SIG-M5 treated with dmso at 0.1 percent for 504 hours (cell line): ENCODE measurements around the gene MAN1C1.

ENCODE experiments used
- DNase-seq: peaks from one replicate; lab custom pipeline; 2025; ENCODE audit not compliant: unreplicated experiment; lab: John Stamatoyannopoulos, UW

MAN1C1 gene

DNA sequence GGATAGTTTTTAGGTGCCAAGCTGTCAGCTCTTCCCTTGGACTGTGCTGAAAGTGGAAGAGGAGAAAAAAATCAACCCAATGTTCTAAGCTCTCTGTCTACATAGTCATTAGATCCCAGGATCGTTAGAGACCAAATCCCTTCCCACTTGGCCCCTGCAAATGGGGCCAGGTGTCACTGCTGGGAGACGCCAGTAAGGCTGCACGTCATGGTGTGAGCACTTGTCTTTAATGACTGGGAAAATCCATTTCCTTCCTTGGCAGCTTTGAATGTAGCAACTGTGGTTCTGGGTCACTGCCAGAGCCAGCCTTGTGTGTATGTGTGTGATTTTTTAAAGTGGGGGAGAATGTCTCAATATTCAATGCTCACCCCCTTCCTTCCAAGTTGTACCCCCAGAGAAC lies 59.9 kb downstream of the MAN1C1 start:
- no peak for DNase-seq

DNA sequence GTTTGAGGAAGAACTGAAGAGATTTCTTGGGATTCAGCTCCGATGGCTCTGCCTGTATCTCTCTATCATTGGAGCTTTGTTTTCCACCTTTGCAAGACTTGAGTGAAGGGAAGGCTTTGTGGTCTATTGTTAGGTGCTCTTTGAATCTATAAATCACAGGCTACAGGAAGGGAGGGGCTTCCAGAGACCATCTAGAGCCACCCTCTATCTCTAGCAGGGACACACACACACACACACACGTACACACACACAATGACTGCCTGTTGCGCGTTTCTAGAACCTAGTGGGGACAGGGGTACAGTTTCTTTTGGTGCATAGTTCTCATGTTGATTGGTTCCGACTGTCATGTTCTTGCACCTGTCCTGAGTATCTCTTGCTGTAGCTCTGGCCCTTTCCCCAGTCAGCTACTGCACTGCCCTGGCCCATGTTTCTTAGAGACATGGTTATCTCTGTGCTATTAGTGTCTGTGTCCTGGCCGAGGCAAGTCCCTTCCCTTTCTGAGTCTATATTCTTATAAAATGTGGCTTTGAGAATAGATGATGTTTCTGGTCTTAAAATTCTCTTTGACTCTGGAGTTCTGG lies 60.7 kb downstream of the MAN1C1 start:
- DNase-seq = no peak

DNA sequence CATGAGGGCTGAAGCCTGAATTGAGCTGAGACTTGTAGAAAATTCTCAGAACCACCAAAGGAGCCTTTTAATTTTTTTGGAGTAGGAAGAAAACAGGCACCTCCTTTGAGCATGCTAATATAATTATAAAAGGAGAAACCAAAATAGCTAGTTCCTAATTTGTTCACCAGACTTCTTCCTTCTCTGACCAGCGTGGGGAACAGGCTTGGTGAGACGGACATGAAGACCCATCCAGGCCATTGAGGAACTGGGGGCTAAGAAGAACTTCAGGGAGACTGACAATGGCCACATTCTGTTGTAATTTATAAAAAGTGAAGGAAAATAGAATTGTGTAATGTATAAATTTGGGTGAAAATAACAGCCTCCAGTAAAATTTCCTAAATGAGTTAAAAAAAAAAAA lies 62.6 kb downstream of the MAN1C1 start:
- DNase-seq = no peak

DNA sequence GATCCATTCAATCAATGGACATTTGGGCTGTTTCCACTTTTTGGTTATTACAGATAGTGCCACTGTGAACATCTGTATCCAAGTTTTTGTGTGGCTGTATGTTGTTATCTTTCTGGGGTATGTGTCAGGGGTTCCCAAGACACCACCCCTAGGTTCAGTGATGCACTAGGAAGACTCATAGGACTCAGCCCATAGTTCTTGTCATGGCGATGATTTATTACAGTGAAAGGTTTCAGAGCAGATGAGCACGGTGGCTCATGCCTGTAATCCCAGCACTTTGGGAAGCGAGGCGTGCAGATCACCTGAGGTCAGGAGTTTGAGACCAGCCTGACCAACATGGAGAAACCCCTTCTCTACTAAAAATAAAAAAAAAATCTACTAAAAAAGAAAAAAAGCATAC lies 64.1 kb downstream of the MAN1C1 start:
- DNase-seq = no peak

DNA sequence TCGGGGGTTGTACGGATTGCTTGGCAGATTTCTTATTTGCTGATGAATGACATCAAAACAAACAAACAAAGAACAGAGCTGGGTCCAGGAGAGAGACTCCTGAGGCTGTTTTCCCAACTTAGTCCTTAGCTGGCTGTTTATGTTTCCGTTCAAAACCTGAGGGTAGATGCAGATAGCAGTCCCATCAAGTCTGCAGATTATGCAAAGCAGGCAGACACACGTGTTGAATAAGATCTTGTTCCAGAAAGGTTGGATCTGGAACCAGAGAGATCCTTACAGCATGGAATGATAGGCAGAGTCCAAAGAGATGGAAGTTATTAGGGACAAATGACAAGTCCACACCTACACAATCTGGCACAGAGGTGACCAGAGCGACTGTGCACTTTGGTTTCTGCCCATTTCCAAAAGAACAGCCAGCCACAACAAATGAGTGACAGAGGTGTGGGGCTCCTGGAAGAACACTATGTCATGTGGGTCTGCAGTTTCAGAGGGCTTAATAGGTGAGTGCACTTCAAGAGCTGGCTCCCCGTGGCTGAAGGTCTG lies 65.5 kb downstream of the MAN1C1 start:
- DNase-seq = no peak

DNA sequence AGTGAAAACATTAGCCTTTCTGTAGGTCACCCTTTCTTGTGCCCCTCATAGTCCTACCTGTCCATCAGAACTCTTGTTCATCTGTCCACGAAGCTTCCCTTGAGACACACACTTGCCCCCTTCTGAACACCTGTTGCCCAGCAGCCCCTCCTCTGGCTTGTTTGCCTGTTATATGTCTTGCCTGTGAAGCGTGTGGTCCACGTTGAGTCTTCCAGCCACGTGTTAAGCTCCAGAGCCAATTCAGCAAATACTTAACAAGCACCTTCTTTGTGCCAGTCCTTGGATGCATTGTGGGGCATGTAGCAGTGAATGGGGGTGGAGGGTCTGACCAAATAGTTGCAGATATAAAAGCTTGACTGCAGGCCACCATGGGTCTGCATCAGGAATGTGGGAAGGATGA lies 66.6 kb downstream of the MAN1C1 start:
- no peak for DNase-seq

DNA sequence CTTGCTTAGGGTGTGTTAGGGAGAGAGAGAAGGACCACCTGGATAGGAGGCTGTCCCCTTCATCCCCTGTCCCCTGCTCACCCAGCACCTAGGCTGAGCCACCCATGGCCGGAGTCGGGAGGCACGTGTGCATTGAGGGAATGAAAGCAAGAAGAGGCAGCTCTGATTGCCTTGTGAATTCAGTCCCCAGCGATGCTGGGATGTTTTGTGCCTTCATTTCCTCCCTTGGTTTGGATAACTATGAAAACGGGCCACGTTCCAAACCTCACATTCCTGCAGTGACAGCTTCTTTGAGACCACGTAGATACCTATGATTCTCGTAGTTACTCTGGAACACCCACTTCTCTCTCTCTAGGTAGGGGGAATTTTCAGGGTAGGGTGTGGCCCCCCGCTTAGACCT lies 67.1 kb downstream of the MAN1C1 start:
- DNase-seq = no peak

DNA sequence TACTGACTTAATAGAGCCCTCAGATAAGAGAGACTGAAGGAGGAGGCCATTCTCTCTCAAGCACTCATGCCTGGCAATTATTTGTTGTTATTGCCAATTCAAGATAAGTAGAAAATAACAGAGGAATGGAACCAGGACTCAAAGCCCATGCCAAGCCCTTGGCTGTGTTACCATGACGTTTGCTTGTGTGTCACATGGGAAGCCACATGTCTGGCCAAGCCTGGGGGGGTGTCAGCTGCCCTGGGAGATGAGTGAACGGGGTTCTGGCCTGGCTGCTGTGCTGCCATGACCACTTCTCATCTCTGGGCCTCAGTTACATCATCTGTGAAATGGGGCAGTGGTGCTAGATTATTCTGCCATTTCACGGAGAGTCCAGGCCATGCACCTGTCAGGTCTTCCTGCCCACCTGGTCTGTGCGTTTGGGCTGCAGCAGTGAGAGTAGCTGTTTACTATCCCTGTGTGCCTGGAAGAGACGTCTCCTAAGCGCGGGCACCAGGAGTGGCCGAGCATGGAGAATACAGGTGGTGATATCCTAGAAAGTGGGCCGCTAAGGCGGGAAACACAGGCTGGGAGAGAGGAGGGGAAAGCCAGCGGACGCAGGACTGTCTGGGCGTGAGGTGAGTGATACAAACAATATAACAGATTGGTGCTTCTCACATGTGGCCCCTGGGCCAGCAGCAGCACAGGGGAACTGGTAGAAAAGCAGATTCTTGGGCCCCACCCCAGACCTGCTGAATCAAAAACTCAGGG lies 67.8 kb downstream of the MAN1C1 start:
- no peak for DNase-seq

DNA sequence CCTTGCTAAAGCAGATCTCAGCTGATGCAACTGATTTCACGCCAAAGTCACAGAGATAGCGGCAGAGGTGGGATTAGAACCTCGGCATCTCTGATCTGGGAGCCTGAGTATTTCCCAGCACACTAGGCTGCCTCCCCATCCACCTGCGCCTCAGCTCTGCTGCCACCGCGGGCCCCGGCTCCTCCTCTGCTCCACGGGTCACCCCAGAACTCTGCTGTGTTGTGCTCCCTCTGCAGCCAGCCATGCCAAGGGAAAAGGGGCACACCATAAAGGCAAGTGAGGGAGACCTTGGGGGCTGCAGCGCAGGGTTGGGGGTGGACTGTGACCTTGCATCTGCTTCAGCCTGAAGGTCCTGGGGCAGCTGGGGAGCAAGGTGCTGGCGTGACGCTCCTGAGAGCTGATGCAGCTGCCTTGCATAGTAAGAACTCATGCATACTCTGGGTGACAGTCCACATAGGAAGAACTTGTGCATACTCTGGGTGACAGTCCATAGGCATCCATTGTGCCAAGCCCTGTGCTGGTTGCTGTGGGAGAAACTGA lies 68.7 kb downstream of the MAN1C1 start:
- DNase-seq = no peak

DNA sequence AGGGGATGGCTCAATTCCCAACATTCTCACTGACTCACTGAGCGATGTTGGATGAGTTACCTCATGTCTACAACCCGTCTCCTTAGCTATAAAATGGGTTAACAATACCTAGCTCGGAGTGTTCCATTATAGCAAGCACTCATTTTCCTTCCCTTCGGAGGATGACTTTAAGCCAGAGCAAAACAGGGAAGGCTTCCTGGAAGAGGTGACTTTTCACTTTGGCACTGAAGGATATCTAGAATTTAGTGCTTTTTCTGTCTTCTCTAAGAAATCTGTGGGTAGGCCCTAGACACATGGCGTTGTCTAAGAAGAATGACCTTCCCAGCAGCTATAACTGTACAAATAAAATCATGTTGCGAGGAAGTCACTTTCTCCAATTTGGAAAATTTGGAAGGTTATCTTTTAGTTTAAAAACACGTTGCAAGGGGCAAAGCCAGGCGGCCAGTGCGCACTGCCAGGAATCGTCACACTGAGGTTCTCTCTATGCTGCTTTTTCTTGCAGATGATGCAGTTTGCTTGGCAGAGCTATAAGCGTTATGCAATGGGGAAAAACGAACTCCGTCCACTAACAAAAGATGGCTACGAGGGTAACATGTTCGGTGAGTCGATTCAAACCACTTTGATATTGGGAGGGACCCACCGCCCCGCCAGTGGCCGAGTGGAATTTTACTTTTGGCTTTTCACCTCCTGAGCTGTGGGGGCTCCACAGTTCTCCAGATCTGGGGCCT lies 69.5 kb downstream of the MAN1C1 start:
- no peak for DNase-seq

DNA sequence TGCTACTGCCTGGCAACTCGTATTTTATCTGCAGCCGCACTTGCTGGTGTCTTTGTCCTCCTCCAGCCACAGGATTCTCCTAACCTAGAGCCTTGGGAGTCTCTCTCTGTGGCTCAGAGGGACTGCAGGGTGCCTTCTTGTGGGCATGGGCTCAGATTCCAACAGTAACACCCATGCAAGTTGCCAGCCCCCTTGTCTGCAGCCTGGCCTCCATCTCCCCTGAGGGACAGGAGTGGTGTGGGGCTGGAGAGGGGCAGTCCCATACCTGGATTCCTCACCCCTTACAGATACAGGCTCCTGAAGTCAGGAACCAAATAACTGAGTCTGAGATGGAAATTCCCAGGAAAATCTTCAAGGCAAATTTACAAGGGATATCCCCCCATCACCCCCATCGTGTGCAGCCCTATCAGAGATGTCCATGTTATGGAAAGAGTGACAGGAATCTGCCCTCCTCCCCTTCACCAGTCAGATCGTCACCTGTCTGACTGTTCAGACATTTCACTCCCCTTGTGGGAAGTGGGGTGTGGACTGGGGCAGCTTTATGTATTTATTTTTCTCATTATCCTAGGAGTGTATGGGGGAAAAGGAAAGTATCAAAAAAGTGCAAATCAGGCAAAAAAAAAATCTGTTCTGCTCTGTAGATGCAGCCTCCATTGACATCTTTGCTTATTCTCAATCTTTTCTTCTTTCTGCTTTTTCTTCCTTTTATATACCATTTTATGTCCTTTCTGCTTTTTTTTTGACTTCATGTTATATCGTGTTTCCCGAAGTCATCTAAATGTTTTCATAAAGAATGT lies 70.8 kb downstream of the MAN1C1 start:
- no peak for DNase-seq

DNA sequence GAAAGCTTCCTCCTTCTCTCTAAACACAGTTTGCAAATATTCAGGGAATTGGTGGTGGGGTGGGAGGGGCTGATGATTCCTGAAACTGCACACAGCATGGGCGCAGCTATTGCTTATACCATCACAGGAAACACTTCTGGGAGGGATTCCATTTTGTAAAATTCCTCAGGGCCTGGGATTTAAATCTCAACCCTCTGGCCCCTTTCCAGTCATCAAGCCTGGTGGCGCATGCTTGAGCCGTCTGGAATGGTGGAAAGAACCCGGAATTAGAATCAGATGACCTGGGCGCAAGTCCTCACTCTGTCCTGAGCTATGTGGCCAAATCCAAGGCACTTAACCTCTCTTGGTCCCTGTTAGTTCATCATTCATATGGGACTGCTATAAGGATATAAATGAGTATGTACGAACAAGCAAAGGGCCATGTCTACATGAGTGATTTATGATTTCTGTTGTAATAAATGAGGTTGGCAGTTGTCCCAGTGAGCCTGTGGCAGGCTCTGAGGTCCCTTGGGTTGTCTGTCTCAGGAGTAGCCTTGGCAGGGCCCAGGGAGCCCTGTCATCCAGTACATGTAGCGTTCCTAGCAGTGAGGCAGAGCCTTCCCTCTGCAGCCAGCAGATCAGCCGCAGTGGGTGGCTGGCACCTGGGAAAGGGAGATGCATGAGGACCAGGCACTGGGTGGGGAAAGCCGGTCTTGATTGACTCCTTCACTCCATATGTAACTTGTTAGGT lies 72.0 kb downstream of the MAN1C1 start:
- DNase-seq = no peak

DNA sequence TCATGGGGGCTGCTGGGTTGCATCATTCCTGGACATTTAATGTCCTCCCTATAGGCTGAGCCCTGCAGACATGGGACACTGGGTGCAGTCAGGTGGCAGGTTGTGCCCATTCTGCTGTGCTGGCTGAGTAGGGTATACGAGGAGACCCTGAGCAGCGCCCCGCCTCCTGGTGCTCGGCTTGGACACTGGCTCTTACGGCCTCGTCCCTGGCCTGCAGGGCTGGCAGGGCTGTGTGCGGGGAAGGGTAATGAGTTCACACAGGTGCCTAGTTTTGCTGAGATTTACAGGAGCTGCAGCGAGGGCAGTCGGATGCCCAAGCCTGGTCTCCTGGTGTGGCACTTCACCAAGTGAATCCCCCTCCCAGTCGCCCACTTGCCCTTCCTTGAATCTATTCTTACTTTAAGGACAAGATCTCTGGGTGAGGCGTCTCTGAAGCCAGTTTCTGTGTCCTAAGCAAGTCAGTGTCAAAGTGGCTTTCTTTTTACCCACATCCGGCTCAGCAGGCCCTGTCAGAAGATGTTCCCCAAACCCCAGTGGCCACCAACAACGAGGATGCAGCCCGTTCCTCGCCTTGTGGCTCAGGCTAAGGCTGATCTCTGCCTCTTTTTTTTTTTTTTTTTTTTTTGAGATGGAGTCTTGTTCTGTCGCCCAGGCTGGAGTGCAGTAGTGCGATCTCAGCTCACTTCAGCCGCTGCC lies 73.2 kb downstream of the MAN1C1 start:
- DNase-seq = no peak

DNA sequence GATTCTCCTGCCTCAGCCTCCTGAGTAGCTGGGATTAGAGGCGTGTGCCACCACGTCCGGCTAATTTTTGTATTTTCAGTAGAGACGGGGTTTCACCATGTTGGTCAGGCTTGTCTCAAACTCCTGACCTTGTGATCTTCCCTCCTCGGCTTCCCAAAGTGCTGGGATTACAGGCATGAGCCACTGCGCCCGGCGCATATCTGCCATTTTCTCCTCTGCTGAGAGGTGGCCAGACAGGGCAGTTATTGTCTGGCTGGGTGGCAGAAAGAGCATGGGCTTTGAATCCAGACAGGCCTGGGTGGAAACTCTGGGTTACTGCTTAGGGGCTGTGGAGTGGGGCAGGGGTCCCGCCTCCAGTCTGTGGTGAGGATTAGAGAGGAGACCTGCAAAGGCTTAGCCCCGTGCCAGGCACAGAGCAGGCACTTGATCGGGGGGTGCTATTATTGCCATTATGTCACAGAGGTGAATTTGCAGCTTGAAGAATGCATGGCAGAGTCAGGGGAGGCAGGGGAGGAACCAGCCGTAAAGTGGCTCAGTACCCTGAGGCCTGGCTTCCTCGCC lies 73.9 kb downstream of the MAN1C1 start:
- DNase-seq = no peak

DNA sequence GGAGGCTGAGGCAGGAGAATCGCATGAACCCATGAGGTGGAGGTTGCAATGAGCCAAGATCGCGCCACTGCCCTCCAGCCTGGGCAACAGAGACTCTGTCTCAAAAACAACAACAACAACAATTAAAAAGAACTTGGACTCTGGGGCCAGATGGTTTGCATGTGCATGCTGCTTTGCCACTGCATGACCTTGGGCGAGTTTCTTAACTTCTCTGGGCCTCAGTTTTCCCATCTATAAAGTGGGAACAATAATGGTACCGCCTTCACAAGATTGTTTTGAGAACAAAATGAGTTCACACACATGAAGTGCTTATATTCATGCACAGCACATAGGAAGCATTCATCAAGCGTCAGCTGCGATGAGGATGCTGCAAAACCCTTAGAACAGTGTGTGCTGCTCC lies 74.6 kb downstream of the MAN1C1 start:
- DNase-seq = no peak

DNA sequence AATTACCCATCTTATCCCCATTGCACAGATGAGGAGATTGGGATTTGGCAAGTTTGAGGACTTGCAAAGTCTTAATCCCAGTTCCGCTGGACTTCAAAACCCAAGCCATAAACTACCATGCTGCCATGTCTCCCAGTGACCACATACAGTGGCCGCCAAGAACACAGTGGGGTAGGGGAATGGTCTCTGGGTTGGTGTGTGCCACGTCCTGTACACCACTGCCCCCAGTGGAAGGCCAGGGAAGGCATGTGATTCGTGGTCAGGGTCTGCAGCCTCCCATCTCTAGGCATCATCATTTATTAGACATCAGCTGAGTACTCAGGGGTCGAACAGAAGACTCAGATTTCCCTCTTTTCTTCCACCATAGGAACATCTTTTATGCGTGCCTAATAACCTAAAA lies 76.0 kb downstream of the MAN1C1 start:
- DNase-seq = no peak

DNA sequence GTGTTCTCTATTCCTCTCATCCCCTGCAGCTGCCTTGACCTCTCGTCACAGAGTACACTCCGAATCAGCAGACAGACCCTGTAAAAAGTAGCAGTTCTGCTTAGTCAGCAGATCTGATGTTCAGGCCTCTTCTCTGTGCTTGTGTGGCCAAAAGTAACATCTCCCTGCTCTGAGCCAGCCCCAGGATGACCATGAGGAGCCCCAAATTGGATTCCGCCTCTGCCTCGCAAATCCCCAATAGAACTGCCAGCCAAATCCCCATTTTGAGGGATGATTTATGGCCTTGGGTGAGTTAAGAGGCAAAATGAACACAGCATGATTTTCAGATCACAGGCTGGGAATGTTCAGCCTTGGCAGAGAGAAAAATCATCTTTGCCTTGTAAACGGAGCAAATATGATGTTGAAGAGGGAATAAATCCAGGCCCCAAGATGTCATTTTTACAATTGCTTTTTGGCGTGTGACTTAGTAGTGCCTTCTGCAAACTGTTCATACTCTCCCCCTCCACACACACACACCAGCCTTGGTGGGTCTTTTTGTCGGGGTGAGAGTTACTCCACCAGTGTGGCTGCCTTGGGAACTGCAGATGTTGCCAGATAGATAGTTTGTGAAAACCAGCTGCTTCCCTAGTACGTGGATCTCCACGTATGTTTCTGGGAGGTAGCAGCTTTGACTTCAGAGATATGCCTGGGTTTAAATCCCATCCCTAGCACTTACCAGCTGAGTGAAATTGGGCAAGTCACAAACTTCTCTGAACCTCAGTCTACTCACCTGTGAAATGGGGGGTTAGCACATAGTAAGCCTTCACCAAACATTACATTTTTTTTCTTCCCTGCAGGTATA lies 77.8 kb downstream of the MAN1C1 start:
- no peak for DNase-seq

DNA sequence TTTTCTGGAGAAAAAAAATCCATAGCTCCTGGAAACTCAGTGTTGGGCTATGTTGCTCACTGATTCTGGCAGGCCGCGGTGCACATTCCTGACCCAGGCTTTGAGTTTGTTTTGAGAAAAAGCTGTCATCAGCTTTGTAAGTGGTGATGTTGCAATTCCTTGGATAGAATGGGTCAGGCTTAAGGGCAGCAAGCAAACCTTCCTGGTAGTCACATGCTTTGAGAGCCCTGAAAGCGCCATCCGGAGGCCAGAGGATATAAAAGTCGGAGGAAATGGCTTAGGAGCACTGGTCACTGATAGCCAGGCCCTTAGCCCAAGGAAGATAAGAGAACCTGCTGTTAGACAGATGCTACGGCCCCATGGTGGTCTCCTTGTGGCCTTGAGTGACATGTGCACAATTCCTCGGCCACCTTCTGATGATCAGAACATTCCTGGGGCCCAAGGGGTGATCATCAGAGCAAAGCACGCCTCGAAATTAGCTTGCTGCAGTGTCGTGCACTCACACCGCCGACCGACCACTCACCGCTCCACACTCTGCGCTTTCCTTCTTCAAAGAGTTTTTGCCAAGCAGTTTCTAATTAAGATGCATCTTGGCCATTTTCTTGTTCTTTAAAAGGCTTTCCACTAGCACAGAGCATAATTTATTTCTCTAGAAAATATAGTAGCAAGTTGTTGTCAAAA lies 78.6 kb downstream of the MAN1C1 start:
- DNase-seq = peak; percentile 21
